Loucy (cell line): ENCODE measurements around the gene FAF1.

Experiments used
- CTCF ChIP-seq: fragments of 200-600 bp; sonication (generic); conservative IDR thresholded peaks from 2 replicates; pipeline ENCODE4 v1.5.1; 2014; ENCODE audit warnings: mild to moderate bottlenecking, antibody characterized with exemption, low read length
- EZH2phosphoT487 ChIP-seq: fragments of 200-600 bp; IDR thresholded peaks from 2 replicates; pipeline ENCODE4 v1.6.1; 2018; ENCODE audit warnings: antibody characterized with exemption, mild to moderate bottlenecking, moderate library complexity, borderline replicate concordance

- no peak for TF ChIP-seq CTCF
- TF ChIP-seq EZH2phosphoT487: no peak
Observed at GRCh38 chr1:50830621-50831020, 129.4 kb downstream of the FAF1 start.
